HG02840 (cell line): ENCODE results near the gene SH3RF3.

Source experiments
- ATAC-seq: cut with Tn5 transposase; IDR thresholded peaks from one replicate; pipeline ENCODE4 v1.9.1; 2021; ENCODE audit warnings: mild to moderate bottlenecking, moderate library complexity, moderate number of reproducible peaks; ENCODE audit not compliant: unreplicated experiment, low FRiP score

The SH3RF3 gene

GRCh38 chr2:109295070-109295780, 166.2 kb downstream of the SH3RF3 start:
- ATAC-seq: no peak

GRCh38 chr2:109295781-109296117, 166.7 kb downstream of the SH3RF3 start:
- no peak for ATAC-seq

GRCh38 chr2:109297566-109298490, 168.8 kb downstream of the SH3RF3 start:
- no peak for ATAC-seq

- ATAC-seq: no peak
These were observed 169.8 kb downstream of the SH3RF3 start for GRCh38 chr2:109298851-109299250.

- no peak for ATAC-seq
These were observed 170.5 kb downstream of the SH3RF3 start for GRCh38 chr2:109299536-109299935.

GRCh38 chr2:109300582-109300981, 171.6 kb downstream of the SH3RF3 start:
- ATAC-seq: no peak

- no peak for ATAC-seq
These were observed 172.7 kb downstream of the SH3RF3 start for GRCh38 chr2:109301746-109302145.

GRCh38 chr2:109302319-109302718, 173.3 kb downstream of the SH3RF3 start:
- no peak for ATAC-seq

GRCh38 chr2:109304242-109304641, 175.2 kb downstream of the SH3RF3 start:
- no peak for ATAC-seq

- no peak for ATAC-seq
These were observed 175.9 kb downstream of the SH3RF3 start for GRCh38 chr2:109304731-109305470.

GRCh38 chr2:109305490-109306167, 176.6 kb downstream of the SH3RF3 start:
- ATAC-seq: no peak

GRCh38 chr2:109306190-109306589, 177.2 kb downstream of the SH3RF3 start:
- ATAC-seq: no peak

- ATAC-seq: no peak
These were observed 182.8 kb downstream of the SH3RF3 start for GRCh38 chr2:109311771-109312170.

GRCh38 chr2:109312902-109313301, 183.9 kb downstream of the SH3RF3 start:
- ATAC-seq: no peak

GRCh38 chr2:109313343-109313742, 184.3 kb downstream of the SH3RF3 start:
- no peak for ATAC-seq

GRCh38 chr2:109316091-109316490, 187.1 kb downstream of the SH3RF3 start:
- no peak for ATAC-seq

GRCh38 chr2:109317471-109318095, 188.6 kb downstream of the SH3RF3 start:
- ATAC-seq: no peak

- no peak for ATAC-seq
These were observed 189.3 kb downstream of the SH3RF3 start for GRCh38 chr2:109318150-109318948.

- ATAC-seq: no peak
These were observed 189.9 kb downstream of the SH3RF3 start for GRCh38 chr2:109318949-109319342.
